HG02759 (cell line): Measurements from ENCODE around the gene ARHGAP10.

Experiments used
- ATAC-seq: cut with Tn5 transposase; IDR thresholded peaks from one replicate; pipeline ENCODE4 v1.9.1; 2021; ENCODE audit warnings: mild to moderate bottlenecking, moderate library complexity; ENCODE audit not compliant: unreplicated experiment

Gene ARHGAP10

GRCh38 chr4:148017801-148018200 is 285.9 kb downstream of the ARHGAP10 start:
- no peak for ATAC-seq

GRCh38 chr4:148021686-148022085 is 289.8 kb downstream of the ARHGAP10 start:
- no peak for ATAC-seq

- no peak for ATAC-seq
These were observed 291.1 kb downstream of the ARHGAP10 start for GRCh38 chr4:148022975-148023374.

GRCh38 chr4:148023512-148024181 is 291.8 kb downstream of the ARHGAP10 start:
- no peak for ATAC-seq

GRCh38 chr4:148025981-148026380 is 294.1 kb downstream of the ARHGAP10 start:
- ATAC-seq: no peak

GRCh38 chr4:148027201-148027600 is 295.3 kb downstream of the ARHGAP10 start:
- ATAC-seq: no peak

GRCh38 chr4:148029781-148030180 is 297.9 kb downstream of the ARHGAP10 start:
- no peak for ATAC-seq

- no peak for ATAC-seq
These were observed 298.4 kb downstream of the ARHGAP10 start for GRCh38 chr4:148030193-148030873.

- no peak for ATAC-seq
These were observed 302.9 kb downstream of the ARHGAP10 start for GRCh38 chr4:148034813-148035212.

- no peak for ATAC-seq
These were observed 309.9 kb downstream of the ARHGAP10 start for GRCh38 chr4:148041606-148042329.

- peak; percentile 12 for ATAC-seq
These were observed 312.4 kb downstream of the ARHGAP10 start for GRCh38 chr4:148044089-148044911.

GRCh38 chr4:148044912-148045352 is 313.0 kb downstream of the ARHGAP10 start:
- ATAC-seq: peak; percentile 96

- ATAC-seq: no peak
These were observed 316.7 kb downstream of the ARHGAP10 start for GRCh38 chr4:148048598-148048997.

- ATAC-seq: no peak
These were observed 319.5 kb downstream of the ARHGAP10 start for GRCh38 chr4:148051403-148051802.

GRCh38 chr4:148052448-148052847 is 320.6 kb downstream of the ARHGAP10 start:
- no peak for ATAC-seq

- no peak for ATAC-seq
These were observed 321.6 kb downstream of the ARHGAP10 start for GRCh38 chr4:148053298-148054003.

GRCh38 chr4:148054275-148054674 is 322.4 kb downstream of the ARHGAP10 start:
- peak; percentile 23 for ATAC-seq

- no peak for ATAC-seq
These were observed 324.0 kb downstream of the ARHGAP10 start for GRCh38 chr4:148055844-148056243.

GRCh38 chr4:148056879-148057278 is 325.0 kb downstream of the ARHGAP10 start:
- ATAC-seq: peak; percentile 78

- ATAC-seq: peak; percentile 43
These were observed 325.6 kb downstream of the ARHGAP10 start for GRCh38 chr4:148057516-148057915.
